Fibroblast of lung (primary cell): Measurements from ENCODE around the gene APBB3.

Source experiments
- EZH2 ChIP-seq: IDR thresholded peaks from 2 replicates; pipeline ENCODE4 v1.5.1; 2012; ENCODE audit warnings: low read length, control low read depth, mild to moderate bottlenecking; ENCODE audit errors: missing control alignments
- TF ChIP-seq, protein P1 (sequence below), 2 donors: IDR thresholded peaks in 1 of 2; conservative IDR thresholded peaks in 1 of 2; 1 replicate in 1 of 2; 2 replicates in 1 of 2; pipeline ENCODE4 v1.5.1; 2011 to 2012; ENCODE audit warnings: low read length in 2 of 2, control low read depth in 1 of 2, inconsistent platforms in 1 of 2, low read depth in 1 of 2, mild to moderate bottlenecking in 1 of 2

DNA sequence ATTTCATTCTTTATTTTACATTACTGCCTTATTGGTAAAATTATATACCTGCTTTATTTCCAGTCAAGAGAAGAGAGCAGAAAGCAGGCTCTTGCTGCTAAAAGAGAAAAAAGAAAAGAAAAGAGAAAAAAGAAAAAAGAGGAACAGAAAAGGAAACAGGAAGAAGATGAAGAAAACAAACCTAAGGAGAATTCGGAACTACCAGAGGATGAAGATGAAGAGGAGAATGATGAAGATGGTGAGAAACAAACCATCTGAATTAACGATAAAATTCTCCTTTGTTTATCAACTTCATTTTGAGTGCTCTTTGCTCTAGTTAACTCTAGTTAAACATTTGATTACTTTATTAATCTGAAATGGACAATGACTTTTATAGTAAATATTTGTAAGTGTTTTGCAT lies 40.4 kb downstream of the APBB3 start:
- no peak for TF ChIP-seq EZH2
- TF ChIP-seq, protein P1, sequence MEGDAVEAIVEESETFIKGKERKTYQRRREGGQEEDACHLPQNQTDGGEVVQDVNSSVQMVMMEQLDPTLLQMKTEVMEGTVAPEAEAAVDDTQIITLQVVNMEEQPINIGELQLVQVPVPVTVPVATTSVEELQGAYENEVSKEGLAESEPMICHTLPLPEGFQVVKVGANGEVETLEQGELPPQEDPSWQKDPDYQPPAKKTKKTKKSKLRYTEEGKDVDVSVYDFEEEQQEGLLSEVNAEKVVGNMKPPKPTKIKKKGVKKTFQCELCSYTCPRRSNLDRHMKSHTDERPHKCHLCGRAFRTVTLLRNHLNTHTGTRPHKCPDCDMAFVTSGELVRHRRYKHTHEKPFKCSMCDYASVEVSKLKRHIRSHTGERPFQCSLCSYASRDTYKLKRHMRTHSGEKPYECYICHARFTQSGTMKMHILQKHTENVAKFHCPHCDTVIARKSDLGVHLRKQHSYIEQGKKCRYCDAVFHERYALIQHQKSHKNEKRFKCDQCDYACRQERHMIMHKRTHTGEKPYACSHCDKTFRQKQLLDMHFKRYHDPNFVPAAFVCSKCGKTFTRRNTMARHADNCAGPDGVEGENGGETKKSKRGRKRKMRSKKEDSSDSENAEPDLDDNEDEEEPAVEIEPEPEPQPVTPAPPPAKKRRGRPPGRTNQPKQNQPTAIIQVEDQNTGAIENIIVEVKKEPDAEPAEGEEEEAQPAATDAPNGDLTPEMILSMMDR (conservative IDR thresholded peaks at IDR 0.05 in 1 of 2, IDR thresholded peaks at IDR 0.05 in 1 of 2; ENCODE audit: low read depth in 1 of 2, low read length in 2 of 2) = no peak
